K562 (cell line): ENCODE data around the gene SLC29A3. TPM values are rescaled to one million over a fixed set of nuclear protein-coding genes. Genes with fewer than 3 reads are reported as not detected.
A peak's percentile ranks its signal among the peaks of the same experiment; 100 is the strongest.

ENCODE experiments used
- ARID4B ChIP-seq: sonication (generic); formaldehyde crosslinking; IDR thresholded peaks from 2 replicates; pipeline ENCODE4 v1.8.0; 2022; ENCODE audit warnings: mild to moderate bottlenecking, missing genetic modification reagents
- HDGF ChIP-seq: fragments of 450-650 bp; IDR thresholded peaks from 2 replicates; pipeline ENCODE4 v1.6.1; 2016
- HMBOX1 ChIP-seq: sonication (generic); IDR thresholded peaks from 2 replicates; pipeline ENCODE4 v1.6.1; 2016
- KLF16 ChIP-seq: IDR thresholded peaks from 2 replicates; pipeline ENCODE4 v1.6.1; 2016; ENCODE audit warnings: antibody characterized with exemption
- MNT ChIP-seq, 2 experiments: fragments of 450-650 bp; conservative IDR thresholded peaks; 2 replicates each; pipeline ENCODE4 v1.6.1; 2017; ENCODE audit warnings: mild to moderate bottlenecking in 2 of 2, moderate library complexity in 2 of 2
- PRDM10 ChIP-seq: fragments of 450-650 bp; IDR thresholded peaks from 2 replicates; pipeline ENCODE4 v1.6.1; 2018; ENCODE audit not compliant: partially characterized antibody
- PREB ChIP-seq: sonication (generic); formaldehyde crosslinking; IDR thresholded peaks from 2 replicates; pipeline ENCODE4 v1.8.1; 2023; ENCODE audit warnings: mild to moderate bottlenecking, missing genetic modification reagents
- RHOXF2B ChIP-seq: fragments of 250-450 bp; sonication (Bioruptor Pico); conservative IDR thresholded peaks from 2 replicates; pipeline ENCODE4 v1.5.1; 2021
- TEAD2 ChIP-seq: fragments of 450-650 bp; IDR thresholded peaks from 2 replicates; pipeline ENCODE4 v1.6.1; 2016; ENCODE audit warnings: missing genetic modification characterization, control low read depth, missing compliant biosample characterization
- TEAD4 ChIP-seq, 2 experiments: sonication (generic) in 1 of 2; formaldehyde crosslinking in 1 of 2; IDR thresholded peaks; 2 replicates each; pipeline versions ENCODE4 v1.6.1 to v1.8.0; 2012 to 2022; ENCODE audit warnings: borderline replicate concordance in 1 of 2, inconsistent platforms in 1 of 2, low read length in 1 of 2, mild to moderate bottlenecking in 1 of 2, missing genetic modification reagents in 1 of 2
- TSHZ1 ChIP-seq: fragments of 250-450 bp; sonication (Bioruptor Pico); IDR thresholded peaks from 2 replicates; pipeline ENCODE4 v1.4.0; 2020; ENCODE audit warnings: mild to moderate bottlenecking, moderate library complexity
- polyA plus RNA-seq, 8 experiments: library from polyadenylated mRNA; depleted of rRNA in 4 of 8; stranded (reverse) in 5 of 8; unstranded in 3 of 8; fragments of >200 nt; fragmentation: Nextera tagmentation in 2 of 8; fragmentation: Illumina TruSeq in 1 of 8; extraction: Ambion mirVana in 2 of 8; extraction: Trizol in 1 of 8; gene quantifications; 2 replicates each; pipeline versions ENCODE4 v1.2.1 to v1.2.3, GENCODE V29; 2011 to 2014; ENCODE audit warnings: inconsistent platforms in 1 of 8, missing spikeins in 1 of 8
- total RNA-seq, 7 experiments: library from RNA; depleted of rRNA in 6 of 7; stranded (reverse); fragments of >200 nt in 6 of 7; fragmentation: Illumina TruSeq in 2 of 7; extraction: Trizol in 2 of 7; gene quantifications; 2 replicates each; pipeline versions ENCODE4 v1.2.1 to v1.2.3, GENCODE V29; 2011 to 2021; ENCODE audit warnings: low replicate concordance in 1 of 7

The SLC29A3 gene
- total and polyA plus RNA-seq, 9 of the 15 experiments (the other 6 are each of a cell fraction or from before 2014, with no cell fraction given): 2.1 to 10.7 (median 4.6) TPM

- TF ChIP-seq PRDM10 (no peak), RHOXF2B (CRISPR knock-in tag) (no peak), MNT (conservative IDR thresholded peaks at IDR 0.05) (0 out of 4 replicates have a peak, but pooled peaks of 1 of the 2 experiments have one; percentile 31), TEAD2 (tag) (no peak), HDGF (no peak), KLF16 (0 out of 2 replicates have a peak, but pooled peaks have one; percentile 69), ARID4B (CRISPR knock-in tag) (no peak), PREB (CRISPR knock-in tag) (no peak), HMBOX1 (no peak), TSHZ1 (CRISPR knock-in tag) (no peak), TEAD4 (IDR thresholded peaks at IDR 0.05; ENCODE audit: low read length) (peak; percentile 63; the same call in 1 of the 2 replicates), TEAD4 (CRISPR knock-in tag; IDR thresholded peaks at IDR 0.05; ENCODE audit: borderline replicate concordance) (no peak)
These were observed 24.3 kb downstream of the SLC29A3 start (continued) for GRCh38 chr10:71343392-71343773.
